Stimulated activated naive CD4-positive, alpha-beta T cell treated with Interleukin-2 at 50 U/mL for 16 hours (primary cell): ENCODE data around the gene GRWD1.

Experiments used
- DNase-seq: peaks from one replicate; lab custom pipeline; 2025; lab: John Stamatoyannopoulos, UW

Gene GRWD1

DNA sequence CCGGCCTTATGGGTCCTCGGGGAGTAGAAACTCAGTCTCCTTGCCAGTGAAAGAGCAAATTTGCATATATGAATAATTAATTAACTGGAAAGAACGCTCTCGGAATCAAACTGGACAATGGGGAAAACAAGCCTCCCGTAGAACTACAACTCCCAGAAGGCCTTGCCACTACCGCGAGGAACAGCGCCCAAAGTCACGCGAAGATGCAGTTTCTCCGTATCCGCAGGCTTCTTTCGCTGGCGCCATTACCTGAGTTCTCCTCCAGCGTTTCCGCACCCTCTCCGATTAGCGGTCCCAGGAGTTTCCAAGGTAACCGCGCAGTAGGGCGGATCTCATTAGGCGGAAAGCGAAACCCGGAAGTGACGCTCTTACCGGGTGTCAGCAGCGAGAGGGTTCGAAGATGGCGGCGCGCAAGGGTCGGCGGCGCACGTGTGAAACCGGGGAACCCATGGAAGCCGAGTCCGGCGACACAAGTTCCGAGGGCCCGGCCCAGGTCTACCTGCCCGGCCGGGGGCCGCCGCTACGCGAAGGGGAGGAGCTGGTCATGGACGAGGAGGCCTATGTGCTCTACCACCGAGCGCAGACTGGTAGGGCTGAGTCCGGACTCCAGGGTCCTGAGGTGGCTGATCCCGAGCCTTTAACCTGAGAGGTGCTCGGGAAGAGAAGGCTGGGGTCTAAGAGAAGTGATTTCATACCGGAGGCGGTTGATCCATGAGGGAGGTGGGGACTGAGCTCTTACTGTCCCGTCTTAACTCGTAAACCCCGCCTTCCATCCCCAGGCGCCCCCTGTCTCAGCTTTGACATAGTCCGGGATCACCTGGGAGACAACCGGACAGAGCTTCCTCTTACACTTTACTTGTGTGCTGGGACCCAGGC is at the start of gene GRWD1:
Gene GRWD1, plus strand, starts transcription at position 378 of the 876 bp plus-strand sequence. Its CDS starts 23 bp downstream, at position 401.
- peak; percentile 96 for DNase-seq

- no peak for DNase-seq
These were observed 49.6 kb upstream of the GRWD1 start for GRCh38 chr19:48396016-48396823.

- no peak for DNase-seq
These were observed 49.0 kb upstream of the GRWD1 start for GRCh38 chr19:48396824-48397176.

DNA sequence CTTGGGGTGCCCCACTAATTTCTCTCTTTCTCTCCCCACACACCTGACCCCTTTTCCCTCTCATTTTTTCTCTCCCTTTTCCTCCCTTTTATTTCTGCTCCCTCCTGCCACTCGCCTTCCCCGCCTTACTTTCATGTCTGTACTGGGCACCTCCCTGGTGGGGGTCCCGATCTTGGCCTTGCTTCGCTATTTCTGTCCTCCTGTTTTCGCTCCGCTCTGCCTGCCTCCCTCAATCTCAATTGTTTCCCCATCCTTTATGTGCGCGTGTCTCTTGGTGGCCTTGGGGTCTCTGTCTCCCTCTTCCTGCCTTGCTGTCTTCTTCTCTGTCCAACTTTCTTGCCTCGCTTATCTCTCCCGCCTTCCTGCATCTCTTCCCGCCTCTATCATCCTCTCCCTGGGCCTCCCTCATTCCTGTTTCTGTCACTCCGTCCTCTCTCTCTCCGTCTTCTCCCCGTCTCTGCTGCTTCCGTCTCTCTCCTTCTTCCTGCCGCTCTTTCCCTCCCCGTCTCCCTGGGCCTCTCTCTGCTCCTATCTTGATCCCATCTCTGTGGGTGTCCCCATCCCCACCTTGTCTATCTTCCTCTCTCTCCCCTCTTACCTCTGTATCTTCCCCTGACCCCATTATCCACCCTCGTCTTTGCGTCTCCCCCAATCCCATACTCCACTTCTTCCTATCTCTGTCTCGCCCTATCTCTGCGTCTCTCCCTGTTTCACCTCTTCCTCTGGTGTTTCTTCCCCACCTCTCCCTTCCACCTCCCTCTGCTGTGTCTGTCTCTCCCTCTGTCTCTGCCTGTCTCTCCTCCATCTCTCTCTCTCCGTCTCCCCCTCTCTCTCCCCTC is 48.3 kb upstream of the GRWD1 start:
- no peak for DNase-seq

DNA sequence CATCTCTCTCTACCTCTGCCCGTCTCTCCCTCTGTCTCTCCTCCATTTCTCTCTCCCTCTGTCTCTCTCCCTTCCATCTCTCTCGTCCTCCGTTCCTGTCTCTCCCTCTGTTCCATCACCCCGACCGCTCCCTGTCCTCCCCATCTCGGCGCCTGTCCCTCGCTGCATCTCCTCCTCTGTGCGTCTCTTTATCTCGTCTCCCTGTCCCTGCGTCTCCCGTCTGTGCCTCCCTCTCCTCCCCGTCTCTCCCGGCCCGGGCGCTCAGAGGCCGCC is 47.7 kb upstream of the GRWD1 start:
- no peak for DNase-seq

DNA sequence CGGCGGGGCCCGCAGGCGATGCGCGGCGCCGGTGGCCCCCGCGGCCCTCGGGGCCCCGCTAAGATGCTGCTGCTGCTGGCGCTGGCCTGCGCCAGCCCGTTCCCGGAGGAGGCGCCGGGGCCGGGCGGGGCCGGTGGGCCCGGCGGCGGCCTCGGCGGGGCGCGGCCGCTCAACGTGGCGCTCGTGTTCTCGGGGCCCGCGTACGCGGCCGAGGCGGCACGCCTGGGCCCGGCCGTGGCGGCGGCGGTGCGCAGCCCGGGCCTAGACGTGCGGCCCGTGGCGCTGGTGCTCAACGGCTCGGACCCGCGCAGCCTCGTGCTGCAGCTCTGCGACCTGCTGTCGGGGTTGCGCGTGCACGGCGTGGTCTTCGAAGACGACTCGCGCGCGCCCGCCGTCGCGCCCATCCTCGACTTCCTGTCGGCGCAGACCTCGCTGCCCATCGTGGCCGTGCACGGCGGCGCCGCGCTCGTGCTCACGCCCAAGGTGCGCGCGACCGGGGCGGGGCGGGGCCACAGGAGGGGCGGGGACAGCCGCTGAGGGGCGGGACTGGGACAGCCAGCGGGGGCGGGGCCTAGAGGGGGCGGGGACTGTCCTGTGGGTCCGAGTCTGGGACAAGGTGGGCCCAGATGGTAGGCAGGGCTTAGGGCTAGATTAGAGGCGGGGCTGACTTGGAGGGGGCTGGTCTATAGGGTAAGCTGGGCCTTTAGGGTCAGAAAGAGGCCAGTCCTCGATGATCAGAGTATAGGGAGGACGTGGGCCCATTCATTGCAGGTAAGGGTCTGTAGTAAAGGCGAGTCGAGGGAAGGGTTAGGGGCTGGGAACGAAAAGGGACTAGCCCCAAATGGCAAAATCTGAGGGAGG is 47.2 kb upstream of the GRWD1 start:
- DNase-seq, result peak; percentile 75

GRCh38 chr19:48400018-48400742 is 45.6 kb upstream of the GRWD1 start:
- DNase-seq, result peak; percentile 17

DNA sequence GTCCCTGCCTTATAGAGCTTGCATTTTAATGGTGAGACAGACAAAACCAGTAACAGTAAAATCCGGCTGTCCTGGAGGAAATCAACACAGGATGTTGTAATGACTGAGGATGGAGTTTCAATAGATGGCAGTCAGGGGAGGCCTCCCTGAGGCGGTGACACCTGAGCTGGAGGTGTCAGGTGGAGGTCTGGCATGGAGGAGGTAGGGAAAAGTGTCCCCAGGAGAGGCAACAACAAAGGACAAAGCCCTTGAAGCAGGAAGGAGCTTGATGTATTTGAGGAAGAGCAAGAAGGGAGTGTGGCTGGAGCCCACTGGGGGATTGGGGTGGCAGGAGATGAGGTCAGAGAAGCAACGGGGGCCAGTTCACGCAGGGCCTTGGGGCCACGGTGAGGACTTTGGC is 44.5 kb upstream of the GRWD1 start:
- no peak for DNase-seq

DNA sequence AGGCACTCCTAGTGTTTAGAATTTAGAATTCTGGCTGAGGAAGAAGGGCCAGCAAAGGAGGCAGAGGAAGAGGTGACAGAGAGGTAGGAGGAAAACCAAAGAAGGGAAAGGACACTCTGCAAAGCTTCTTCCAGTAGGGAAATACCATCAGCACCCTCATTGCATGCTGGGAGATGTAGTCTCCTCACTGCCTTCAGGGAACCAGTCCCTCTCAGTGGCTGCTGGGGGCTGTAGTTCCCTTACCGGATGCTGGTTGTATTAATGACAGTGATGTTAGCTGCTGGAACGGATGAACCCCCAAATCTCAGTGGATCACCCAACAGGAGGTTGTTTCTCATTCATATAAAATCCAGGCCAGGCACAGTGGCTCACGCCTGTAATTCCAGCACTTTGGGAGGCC is 42.2 kb upstream of the GRWD1 start:
- DNase-seq, result peak; percentile 21

DNA sequence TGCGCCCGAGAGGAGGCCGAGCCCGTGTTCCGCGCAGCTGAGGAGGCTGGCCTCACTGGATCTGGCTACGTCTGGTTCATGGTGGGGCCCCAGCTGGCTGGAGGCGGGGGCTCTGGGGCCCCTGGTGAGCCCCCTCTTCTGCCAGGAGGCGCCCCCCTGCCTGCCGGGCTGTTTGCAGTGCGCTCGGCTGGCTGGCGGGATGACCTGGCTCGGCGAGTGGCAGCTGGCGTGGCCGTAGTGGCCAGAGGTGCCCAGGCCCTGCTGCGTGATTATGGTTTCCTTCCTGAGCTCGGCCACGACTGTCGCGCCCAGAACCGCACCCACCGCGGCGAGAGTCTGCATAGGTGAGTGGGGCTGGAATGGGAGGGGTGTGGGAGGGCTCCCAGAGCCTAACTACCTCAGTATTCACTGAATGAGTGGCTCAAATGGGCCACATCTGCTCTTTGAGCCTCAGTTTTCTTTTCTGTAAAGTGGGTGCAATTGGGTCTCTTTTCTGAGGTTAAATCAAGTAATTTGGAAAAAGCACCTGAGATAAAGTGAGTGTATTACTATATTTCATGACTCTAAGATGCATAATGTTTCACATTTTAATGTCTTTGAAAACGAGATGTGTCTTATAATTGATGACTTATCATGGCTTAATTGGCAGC is 40.6 kb upstream of the GRWD1 start:
- no peak for DNase-seq

DNA sequence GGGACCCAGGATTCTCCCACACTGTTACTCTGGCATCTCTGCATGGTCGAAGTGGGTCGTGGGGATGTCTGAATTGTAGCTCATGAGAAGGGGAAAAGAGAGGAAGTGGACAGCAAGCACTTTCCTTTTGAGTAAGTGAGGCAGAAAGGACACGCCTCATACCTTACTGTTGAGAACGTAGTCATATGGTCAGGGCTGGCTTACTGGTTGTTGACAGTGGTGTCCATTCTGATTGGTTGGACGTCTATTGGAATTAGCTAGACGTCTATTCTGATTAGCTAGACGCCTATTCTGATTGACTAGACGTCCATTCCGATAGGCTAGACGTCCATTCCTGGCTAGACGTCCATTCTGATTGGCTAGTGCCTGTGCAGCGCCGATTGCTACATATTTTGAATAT is 39.9 kb upstream of the GRWD1 start:
- DNase-seq, result no peak

- no peak for DNase-seq
These were observed 31.8 kb upstream of the GRWD1 start for GRCh38 chr19:48413879-48414587.

- peak; percentile 66 for DNase-seq
These were observed 30.4 kb upstream of the GRWD1 start for GRCh38 chr19:48415395-48415794.

DNA sequence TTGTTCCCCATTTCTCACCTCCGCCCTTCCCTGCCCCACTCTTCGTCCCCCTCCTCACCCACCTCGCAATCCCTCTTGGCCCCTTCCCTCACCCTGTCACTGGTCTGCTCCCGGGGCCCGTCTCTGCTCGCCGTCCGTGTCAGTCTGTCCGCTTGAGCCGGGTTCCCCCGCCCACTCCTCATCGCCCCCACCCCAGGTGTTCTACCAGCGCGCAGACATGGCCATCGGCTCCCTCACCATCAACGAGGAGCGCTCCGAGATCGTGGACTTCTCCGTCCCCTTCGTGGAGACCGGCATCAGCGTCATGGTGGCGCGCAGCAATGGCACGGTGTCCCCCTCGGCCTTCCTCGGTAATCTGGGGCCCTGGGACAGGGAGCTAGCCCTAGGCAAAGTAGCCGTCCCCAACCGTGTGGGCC is 30.0 kb upstream of the GRWD1 start:
- no peak for DNase-seq

- no peak for DNase-seq
These were observed 28.4 kb upstream of the GRWD1 start for GRCh38 chr19:48417421-48417820.

GRCh38 chr19:48418317-48419064 is 27.3 kb upstream of the GRWD1 start:
- no peak for DNase-seq

- peak; percentile 70 for DNase-seq
These were observed 26.4 kb upstream of the GRWD1 start for GRCh38 chr19:48419158-48419920.

DNA sequence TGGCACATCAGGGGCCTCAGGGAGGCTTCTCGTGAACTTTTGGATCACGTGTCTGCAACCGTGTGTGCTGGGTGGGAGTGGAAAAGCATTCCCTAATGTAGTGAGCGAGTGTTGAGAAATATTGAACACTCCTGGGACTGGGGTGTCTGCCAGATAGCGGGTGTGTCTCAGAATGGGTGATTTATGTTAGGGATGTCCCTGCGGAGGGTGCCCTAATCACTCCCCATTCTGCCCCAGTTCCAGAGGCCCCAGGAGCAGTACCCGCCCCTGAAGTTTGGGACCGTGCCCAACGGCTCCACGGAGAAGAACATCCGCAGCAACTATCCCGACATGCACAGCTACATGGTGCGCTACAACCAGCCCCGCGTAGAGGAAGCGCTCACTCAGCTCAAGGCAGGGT is 24.2 kb upstream of the GRWD1 start:
- no peak for DNase-seq
